Psoas muscle (tissue), 8 donors: ENCODE results near the gene SH3BP5. TPM values are rescaled to one million over a fixed set of nuclear protein-coding genes. Genes with fewer than 3 reads are reported as not detected.

Source experiments
- ATAC-seq, 4 donors: fragments of 200-7000 bp; cut with Tn5 transposase; one replicate each; pipeline ENCODE4 v1.9.1; 2020; ENCODE audit warnings: moderate library complexity in 3 of 4, mild to moderate bottlenecking in 2 of 4
- DNase-seq, 2 donors: peaks; one replicate each; pipeline ENCODE4 v3.0.0-alpha.2; 2020
- H3K27ac ChIP-seq: fragments of 200-600 bp; one replicate; pipeline ENCODE4 v1.8.0; 2022
- H3K27me3 ChIP-seq, 3 donors: fragments of 200-600 bp in 1 of 3; one replicate each; pipeline versions ENCODE4 v1.6.1 to v1.8.0; 2013 to 2022; ENCODE audit warnings: low read length in 2 of 3, mild to moderate bottlenecking in 2 of 3, moderate library complexity in 1 of 3; ENCODE audit not compliant: insufficient read depth in 3 of 3
- H3K36me3 ChIP-seq, 2 donors: fragments of 200-600 bp in 1 of 2; one replicate each; pipeline versions ENCODE4 v1.6.1 to v1.8.0; 2013 to 2022; ENCODE audit warnings: low read depth in 1 of 2, mild to moderate bottlenecking in 1 of 2, moderate library complexity in 1 of 2; ENCODE audit not compliant: insufficient read depth in 1 of 2
- H3K4me1 ChIP-seq: fragments of 200-600 bp; one replicate; pipeline ENCODE4 v1.8.0; 2022
- H3K4me3 ChIP-seq: fragments of 200-600 bp; one replicate; pipeline ENCODE4 v1.8.0; 2022; ENCODE audit warnings: mild to moderate bottlenecking
- H3K9me3 ChIP-seq: fragments of 200-600 bp; one replicate; pipeline ENCODE4 v1.8.0; 2022
- WGBS, 3 donors: extraction: QIAGEN DNeasy Blood & Tissue Kit; methylation state at CpG; one replicate each; pipeline versions ENCODE4 v1.1.6 to v1.1.7; 2013; 5-methylcytosine and 5-hydroxymethylcytosine counted together
- intact Hi-C, 2 donors: fragments of 100-400 bp; cut with DNase I; formaldehyde crosslinking; loops; one replicate each; pipeline versions ENCODE4 v1.11.0 to v1.14.2; 2022
- polyA plus RNA-seq, 3 donors: library from polyadenylated mRNA; stranded (reverse); fragments of 200-250 nt; gene quantifications; one replicate each; pipeline ENCODE4 v1.2.3, GENCODE V29; 2013
- total RNA-seq, 4 donors: library from RNA; stranded (reverse); fragmentation: NEBNext Ultra II Directional in 2 of 4; extraction: Animal tissue kit (Norgen Biotek cat#: 25700) in 2 of 4; gene quantifications; one replicate each; pipeline versions ENCODE4 v1.2.1 to v1.2.4, GENCODE V29; 2021 to 2023
- TF ChIP-seq, protein P1 (sequence below): fragments of 200-600 bp; IDR thresholded peaks from one replicate; pipeline ENCODE4 v1.8.0; 2022; ENCODE audit warnings: antibody characterized with exemption
- donor health status: healthy with polysubstance abuse.
- donor health status: DM: no; HTN: no; CAD: no; lungs with moderate emphysema.
- donor health status: Bipolar disorder and iron deficiency.
- donor health status: healthy.
- donor health status: DM: yes; HTN: yes; CAD: no.
- donor health status: DM: no; HTN: no; CAD: no.
- donor health status: DM: no; HTN: no; CAD: no.
- donor health status: DM: yes; HTN: yes; CAD: no.

SH3BP5 gene
- total and polyA plus RNA-seq, 7 donors = 14.4 to 63.0 (median 42.8) TPM

DNA sequence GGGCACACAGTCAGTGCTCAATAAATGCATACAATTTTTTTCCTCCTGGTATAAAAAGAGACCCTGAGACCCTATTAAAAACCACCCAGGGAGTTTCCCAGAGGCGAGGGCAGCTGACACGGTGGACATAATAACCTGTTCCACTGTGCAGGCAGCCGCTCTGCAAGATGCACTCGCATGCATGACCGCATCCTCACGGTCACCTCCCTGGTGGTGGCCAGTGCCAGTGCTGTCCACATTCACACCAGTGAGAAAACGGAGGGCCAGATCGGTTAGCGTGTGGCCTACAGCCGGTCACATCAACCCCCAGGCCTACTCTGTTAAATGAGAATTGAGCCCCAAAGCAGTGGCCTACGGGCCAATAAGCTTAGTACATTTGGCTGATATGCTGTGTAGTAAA lies 24.8 kb downstream of the SH3BP5 start:
- Histone ChIP-seq H3K4me1 (no peaks in the 10 kb centered on the region), H3K9me3 (no peaks in the 10 kb centered on the region), H3K36me3 (peaks cover 0 to 12% of the 10 kb centered on the region in 2 donors), H3K27me3 (no peaks in the 10 kb centered on the region), H3K27ac (no peak overlapping the region), H3K4me3 (no peak overlapping the region)
- 93 to 95% (median 95%) methylated on average over 11 of the region's 11 CpGs for WGBS, 3 donors
- intact Hi-C loops = no loop called here
- ATAC-seq = no peak
- TF ChIP-seq, protein P1, sequence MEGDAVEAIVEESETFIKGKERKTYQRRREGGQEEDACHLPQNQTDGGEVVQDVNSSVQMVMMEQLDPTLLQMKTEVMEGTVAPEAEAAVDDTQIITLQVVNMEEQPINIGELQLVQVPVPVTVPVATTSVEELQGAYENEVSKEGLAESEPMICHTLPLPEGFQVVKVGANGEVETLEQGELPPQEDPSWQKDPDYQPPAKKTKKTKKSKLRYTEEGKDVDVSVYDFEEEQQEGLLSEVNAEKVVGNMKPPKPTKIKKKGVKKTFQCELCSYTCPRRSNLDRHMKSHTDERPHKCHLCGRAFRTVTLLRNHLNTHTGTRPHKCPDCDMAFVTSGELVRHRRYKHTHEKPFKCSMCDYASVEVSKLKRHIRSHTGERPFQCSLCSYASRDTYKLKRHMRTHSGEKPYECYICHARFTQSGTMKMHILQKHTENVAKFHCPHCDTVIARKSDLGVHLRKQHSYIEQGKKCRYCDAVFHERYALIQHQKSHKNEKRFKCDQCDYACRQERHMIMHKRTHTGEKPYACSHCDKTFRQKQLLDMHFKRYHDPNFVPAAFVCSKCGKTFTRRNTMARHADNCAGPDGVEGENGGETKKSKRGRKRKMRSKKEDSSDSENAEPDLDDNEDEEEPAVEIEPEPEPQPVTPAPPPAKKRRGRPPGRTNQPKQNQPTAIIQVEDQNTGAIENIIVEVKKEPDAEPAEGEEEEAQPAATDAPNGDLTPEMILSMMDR = no peak
- DNase-seq = no peak

DNA sequence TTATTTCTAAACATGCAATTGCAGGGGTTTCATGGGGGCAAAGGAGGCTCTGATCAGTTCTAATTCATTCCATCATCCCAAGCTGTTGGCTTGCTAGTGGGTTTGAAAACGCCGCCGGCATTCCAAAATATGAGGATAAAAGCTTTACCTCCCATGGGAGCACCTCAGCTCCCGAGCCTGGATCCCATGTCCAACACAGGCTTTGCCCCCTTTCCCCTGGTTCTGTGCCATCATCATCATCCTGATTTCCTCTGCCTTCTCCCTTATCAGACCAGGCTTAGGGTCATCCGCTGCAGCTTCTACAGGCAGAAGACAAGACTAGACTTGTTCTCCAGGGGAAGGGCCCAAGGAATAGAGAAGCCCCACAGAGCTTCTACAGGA lies 25.4 kb downstream of the SH3BP5 start:
- H3K27ac ChIP-seq = no peak overlapping the region
- intact Hi-C loops = no loop called here
- 84 to 88% (median 87%) methylated on average over 5 of the region's 5 CpGs for WGBS, 3 donors
- H3K27me3 ChIP-seq = no peaks in the 10 kb centered on the region
- no peak for DNase-seq
- TF ChIP-seq, protein P1 = no peak
- H3K9me3 ChIP-seq = no peaks in the 10 kb centered on the region
- peaks cover 0 to 15% of the 10 kb centered on the region in 2 donors for H3K36me3 ChIP-seq
- no peak for ATAC-seq
- H3K4me1 ChIP-seq = no peaks in the 10 kb centered on the region
- H3K4me3 ChIP-seq = no peak overlapping the region

DNA sequence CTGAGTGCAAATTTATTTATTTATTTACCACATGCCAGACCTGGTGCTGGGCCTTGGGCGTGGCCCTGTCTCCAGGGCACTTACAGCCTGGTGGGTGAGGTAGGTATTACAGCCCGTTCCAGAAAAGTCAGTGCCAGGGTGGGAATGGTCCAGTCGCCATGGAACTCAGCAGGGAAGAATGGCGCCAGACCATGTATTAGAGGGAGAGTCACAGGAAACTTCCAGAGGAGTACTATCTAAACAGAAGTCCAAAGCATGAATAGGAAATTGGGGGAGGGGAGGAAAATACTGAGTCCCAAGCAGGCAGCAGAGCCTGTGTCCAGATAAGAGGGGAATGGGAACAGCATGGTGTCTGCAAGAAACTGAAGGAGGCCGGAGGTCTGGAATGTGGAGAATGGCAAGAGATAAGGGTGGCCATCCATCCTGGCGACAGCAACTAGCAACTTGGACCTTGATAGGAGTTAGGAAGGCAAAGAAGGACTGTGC lies 27.0 kb downstream of the SH3BP5 start:
- 75 to 89% (median 87%) methylated on average over 6 of the region's 6 CpGs for WGBS, 3 donors
- Histone ChIP-seq H3K36me3 (peaks cover 0 to 15% of the 10 kb centered on the region in 2 donors), H3K4me1 (no peaks in the 10 kb centered on the region), H3K27me3 (no peaks in the 10 kb centered on the region), H3K9me3 (no peaks in the 10 kb centered on the region), H3K27ac (no peak overlapping the region), H3K4me3 (no peak overlapping the region)
- intact Hi-C loops = no loop called here
- TF ChIP-seq, protein P1 = no peak
- ATAC-seq (no peak), DNase-seq (no peak)

DNA sequence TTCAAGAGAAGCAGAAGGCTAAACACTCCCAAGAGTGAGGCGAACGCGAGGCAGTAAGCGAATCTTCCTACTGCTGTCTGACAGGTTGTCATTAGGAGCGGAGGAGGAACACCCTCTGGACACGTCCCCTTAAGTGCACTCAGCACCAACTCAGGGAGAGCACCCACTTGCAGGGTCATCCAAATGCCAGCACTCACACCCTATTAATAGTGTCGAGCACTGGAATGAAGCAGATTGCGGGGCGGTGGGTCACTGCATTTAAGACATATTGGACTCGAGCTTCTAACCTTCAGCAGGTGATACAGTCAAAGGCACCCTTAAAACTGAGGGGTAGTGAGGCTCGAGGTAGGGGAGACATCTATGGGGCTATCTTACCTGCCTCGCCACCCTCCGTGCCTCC lies 28.7 kb downstream of the SH3BP5 start:
- TF ChIP-seq, protein P1 = no peak
- ATAC-seq (no peak), DNase-seq (no peak)
- Histone ChIP-seq H3K27me3 (no peaks in the 10 kb centered on the region), H3K4me1 (peaks cover 8% of the 10 kb centered on the region), H3K4me3 (no peak overlapping the region), H3K36me3 (peaks cover 0 to 15% of the 10 kb centered on the region in 2 donors), H3K27ac (no peak overlapping the region), H3K9me3 (no peaks in the 10 kb centered on the region)
- WGBS, 3 donors = 94 to 98% (median 95%) methylated on average over 13 of the region's 13 CpGs
- intact Hi-C loops = no loop called here

DNA sequence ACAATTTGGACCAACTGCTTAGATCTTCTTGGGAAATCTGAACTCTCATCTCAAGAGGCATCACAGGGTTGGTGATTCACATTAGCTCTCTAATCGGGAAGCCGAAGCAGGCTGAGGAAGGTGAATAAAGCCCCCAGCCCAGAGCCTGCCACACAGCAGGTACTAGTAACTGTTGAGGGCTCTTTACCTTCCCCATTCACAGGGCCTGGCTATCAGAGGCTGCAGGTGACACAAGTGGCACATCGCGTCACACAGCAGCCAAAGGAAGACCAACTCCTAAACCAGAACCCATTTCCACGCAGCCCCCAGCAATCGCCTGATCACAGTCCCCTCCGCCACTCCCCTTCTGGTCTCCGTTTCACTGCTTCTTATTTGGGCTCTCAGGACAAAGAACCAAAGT lies 29.2 kb downstream of the SH3BP5 start:
- WGBS, 3 donors = 92 to 98% (median 94%) methylated on average over 8 of the region's 8 CpGs
- Histone ChIP-seq H3K4me3 (no peak overlapping the region), H3K27me3 (no peaks in the 10 kb centered on the region), H3K27ac (no peak overlapping the region), H3K9me3 (no peaks in the 10 kb centered on the region), H3K4me1 (peaks cover 8% of the 10 kb centered on the region), H3K36me3 (peaks cover 0 to 15% of the 10 kb centered on the region in 2 donors)
- intact Hi-C loops = no loop called here
- DNase-seq (no peak), ATAC-seq (no peak)
- TF ChIP-seq, protein P1 = no peak
